ENCODE data around the gene METTL8.

The METTL8 gene

DNA sequence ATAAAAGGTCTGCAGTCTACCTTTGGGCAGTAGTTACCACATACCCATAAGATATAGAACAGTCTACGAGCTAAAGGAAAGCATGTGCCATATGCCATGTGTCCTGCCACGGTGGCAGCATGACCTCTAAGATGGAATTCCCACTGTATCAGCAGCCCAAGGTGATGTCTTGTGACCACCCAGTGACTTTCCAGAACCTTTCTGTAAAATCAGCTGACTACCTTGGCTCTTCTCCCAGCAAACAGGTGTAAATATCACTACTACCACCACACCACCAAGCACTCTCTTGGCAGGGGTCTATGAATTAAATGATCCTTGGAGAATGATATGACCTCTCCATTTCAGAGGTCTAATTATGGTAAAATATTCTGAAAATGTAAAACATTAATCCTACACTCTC is 99.6 kb downstream of the METTL8 start:
- TF ChIP-seq, protein P1, sequence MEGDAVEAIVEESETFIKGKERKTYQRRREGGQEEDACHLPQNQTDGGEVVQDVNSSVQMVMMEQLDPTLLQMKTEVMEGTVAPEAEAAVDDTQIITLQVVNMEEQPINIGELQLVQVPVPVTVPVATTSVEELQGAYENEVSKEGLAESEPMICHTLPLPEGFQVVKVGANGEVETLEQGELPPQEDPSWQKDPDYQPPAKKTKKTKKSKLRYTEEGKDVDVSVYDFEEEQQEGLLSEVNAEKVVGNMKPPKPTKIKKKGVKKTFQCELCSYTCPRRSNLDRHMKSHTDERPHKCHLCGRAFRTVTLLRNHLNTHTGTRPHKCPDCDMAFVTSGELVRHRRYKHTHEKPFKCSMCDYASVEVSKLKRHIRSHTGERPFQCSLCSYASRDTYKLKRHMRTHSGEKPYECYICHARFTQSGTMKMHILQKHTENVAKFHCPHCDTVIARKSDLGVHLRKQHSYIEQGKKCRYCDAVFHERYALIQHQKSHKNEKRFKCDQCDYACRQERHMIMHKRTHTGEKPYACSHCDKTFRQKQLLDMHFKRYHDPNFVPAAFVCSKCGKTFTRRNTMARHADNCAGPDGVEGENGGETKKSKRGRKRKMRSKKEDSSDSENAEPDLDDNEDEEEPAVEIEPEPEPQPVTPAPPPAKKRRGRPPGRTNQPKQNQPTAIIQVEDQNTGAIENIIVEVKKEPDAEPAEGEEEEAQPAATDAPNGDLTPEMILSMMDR (IDR thresholded peaks at IDR 0.05; ENCODE audit: low read length, missing control alignments) = no peak
- no peak for DNase-seq (ENCODE audit: low read depth)
- H3K4me3 ChIP-seq (replicated peaks; ENCODE audit: low read depth, low read length) = no peak overlapping the region

DNA sequence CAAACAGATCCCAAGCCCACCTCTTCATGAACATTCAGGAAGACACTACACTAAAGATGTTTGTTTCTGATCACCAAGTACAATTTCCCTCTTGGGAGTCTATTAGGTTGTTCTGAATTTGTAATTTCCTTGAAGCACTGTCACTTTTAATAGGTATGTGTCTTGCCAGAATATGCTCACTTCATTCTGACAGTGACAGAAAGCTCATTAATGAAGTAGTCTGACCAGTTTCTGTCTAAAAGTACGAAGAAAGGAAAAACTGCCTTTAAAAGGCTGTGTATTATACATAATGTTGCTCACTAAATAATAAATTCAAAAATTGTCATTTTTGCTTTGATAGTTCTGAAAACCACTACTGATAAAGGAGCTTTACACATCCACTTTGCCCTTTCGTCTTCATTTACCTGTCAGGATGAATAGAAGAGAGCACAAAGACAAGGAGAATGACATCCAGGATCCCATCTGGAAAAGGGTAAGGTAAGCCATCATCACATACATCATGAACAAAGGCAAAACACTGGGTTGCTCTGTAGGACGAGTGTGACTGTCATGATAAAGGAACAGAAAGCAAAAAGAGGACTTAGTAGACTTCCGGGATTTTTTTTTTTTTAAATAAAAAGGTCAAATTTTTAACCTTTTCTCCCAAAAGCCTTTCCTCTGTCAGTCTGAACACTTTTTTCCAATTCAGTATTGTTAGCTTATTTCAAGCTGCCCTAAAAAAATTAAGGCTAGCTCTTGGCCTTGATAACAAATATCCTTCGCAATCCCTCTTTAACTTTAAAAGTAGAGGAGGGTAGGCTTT is 103.4 kb downstream of the METTL8 start:
- TF ChIP-seq, protein P1 (IDR thresholded peaks at IDR 0.05; ENCODE audit: low read length, missing control alignments) = no peak
- H3K4me3 ChIP-seq (replicated peaks; ENCODE audit: low read depth, low read length) = no peak overlapping the region
- DNase-seq (ENCODE audit: low read depth) = no peak

DNA sequence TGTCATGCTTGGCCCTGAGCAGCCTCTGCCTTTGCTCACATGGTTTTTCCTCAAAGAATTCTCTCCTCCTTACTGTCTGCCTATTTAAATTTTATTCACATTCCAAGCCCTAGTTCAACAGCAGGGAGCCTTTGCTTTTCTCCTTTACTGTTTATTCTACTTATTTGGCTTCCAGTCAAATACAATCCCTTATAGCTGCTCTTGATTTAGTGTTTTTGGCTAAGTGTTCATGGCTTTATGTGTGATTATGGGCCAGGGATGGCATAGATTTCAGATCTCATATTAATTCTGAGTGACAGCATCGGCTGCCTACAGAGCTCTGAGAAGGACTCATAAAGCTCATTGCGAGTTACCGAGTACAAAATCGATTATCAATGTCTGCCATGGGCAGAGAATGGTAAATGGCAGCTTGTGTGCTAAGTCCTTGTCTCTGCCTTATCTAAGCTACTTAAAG is 106.7 kb downstream of the METTL8 start:
- no peak overlapping the region for H3K4me3 ChIP-seq (replicated peaks; ENCODE audit: low read depth, low read length)
- DNase-seq (ENCODE audit: low read depth) = no peak
- TF ChIP-seq, protein P1 (IDR thresholded peaks at IDR 0.05; ENCODE audit: low read length, missing control alignments) = no peak

DNA sequence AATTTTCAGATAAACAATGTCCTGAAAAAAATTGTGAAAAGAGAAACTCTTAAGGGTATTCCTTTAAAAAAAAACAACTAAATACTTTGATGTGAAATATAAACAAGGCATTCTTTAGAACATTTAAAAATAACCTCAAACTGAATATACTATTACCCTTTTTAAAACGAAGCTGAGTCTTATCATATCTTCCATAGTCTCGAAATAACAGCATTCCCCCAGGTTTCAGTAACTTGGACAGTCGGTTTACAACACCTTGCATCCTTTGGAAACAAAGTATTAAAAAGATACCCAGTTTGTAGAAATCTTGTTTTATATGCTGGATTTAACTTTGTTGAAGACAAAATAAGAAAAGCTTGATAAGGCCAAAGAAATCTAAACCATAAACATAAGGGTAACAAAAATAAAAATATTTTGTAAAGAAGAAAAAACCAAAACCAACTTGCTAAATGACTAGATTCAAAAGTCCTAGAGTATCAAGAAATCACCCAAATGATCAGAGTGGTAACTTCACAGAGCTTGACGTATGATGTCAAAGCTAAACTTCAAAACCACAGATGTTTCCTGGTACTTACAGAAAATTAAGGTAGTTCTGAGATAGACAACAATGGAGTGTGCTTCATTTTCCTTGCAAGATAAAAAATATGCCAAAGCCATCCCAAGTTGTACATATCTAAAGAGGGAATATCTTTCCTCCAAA is 107.8 kb downstream of the METTL8 start:
- no peak for DNase-seq (ENCODE audit: low read depth)
- H3K4me3 ChIP-seq (replicated peaks; ENCODE audit: low read depth, low read length) = no peak overlapping the region
- TF ChIP-seq, protein P1 (IDR thresholded peaks at IDR 0.05; ENCODE audit: low read length, missing control alignments) = no peak

DNA sequence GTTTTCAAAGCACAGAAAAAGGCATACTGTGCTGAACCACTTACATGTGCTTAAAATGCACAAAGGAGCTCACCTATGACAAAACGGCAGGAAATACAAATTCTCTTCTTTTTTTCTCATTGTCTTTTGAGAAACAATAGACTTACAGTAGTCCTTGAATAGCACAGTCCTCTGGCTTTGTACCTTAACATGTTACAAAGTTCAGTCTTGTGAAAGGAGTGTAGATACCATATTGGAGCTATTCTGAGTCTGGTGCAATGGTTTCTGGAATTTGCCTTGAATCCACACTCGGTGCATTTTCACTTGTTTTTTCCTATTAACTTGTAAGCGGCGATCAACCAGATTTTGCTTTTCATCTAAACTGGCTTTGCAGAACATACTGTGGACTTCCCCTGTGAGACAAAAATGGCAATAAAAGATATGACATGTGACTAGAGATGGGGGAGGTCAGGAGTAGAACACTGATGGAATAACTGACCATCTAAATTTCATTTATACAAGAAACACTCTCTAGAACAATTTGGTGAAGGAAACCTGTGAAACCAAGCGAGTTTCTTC is 109.7 kb downstream of the METTL8 start:
- TF ChIP-seq, protein P1 (IDR thresholded peaks at IDR 0.05; ENCODE audit: low read length, missing control alignments) = no peak
- DNase-seq (ENCODE audit: low read depth) = no peak
- no peak overlapping the region for H3K4me3 ChIP-seq (replicated peaks; ENCODE audit: low read depth, low read length)

DNA sequence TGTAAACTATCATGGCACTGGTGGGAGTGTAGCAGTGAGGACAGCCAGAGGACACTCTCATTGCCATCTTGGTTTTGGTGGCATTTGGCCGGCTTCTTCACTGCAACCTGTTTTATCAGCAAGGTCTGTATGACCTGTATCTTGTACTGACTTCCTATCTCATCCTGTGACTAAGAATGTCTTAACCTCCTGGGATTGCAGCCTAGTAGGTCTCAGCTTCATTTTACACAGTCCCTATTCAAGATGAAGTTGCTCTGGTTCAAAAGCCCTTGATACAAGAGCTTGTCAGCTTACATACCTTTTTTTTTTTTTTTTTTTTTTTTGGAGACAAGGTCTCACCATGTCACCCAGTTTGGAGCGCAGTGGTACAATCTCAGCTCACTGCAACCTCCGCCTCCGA is 110.9 kb downstream of the METTL8 start:
- no peak overlapping the region for H3K4me3 ChIP-seq (replicated peaks; ENCODE audit: low read depth, low read length)
- TF ChIP-seq, protein P1 (IDR thresholded peaks at IDR 0.05; ENCODE audit: low read length, missing control alignments) = no peak
- no peak for DNase-seq (ENCODE audit: low read depth)

Data from fibroblast of pulmonary artery (primary cell).